CD1c-positive myeloid dendritic cell (primary cell): ENCODE data around the gene CCNL1.

Source experiments
- DNase-seq: peaks from one replicate; pipeline ENCODE4 v3.0.0-alpha.2; 2016; ENCODE audit errors: extremely low spot score

The CCNL1 gene

GRCh38 chr3:157123621-157124020 lies 36.3 kb downstream of the CCNL1 start:
- no peak for DNase-seq

GRCh38 chr3:157122832-157123427 lies 37.0 kb downstream of the CCNL1 start:
- DNase-seq: no peak

GRCh38 chr3:157122116-157122515 lies 37.8 kb downstream of the CCNL1 start:
- DNase-seq: no peak

- DNase-seq: no peak
These were observed 38.4 kb downstream of the CCNL1 start for GRCh38 chr3:157121522-157121921.

- no peak for DNase-seq
These were observed 39.7 kb downstream of the CCNL1 start for GRCh38 chr3:157120071-157120892.

- no peak for DNase-seq
These were observed 40.5 kb downstream of the CCNL1 start for GRCh38 chr3:157119369-157119951.

GRCh38 chr3:157117875-157118654 lies 41.9 kb downstream of the CCNL1 start:
- DNase-seq: no peak

- DNase-seq: no peak
These were observed 42.7 kb downstream of the CCNL1 start for GRCh38 chr3:157117206-157117605.

- DNase-seq: no peak
These were observed 43.9 kb downstream of the CCNL1 start for GRCh38 chr3:157116017-157116416.

GRCh38 chr3:157115069-157116006 lies 44.6 kb downstream of the CCNL1 start:
- DNase-seq: no peak

GRCh38 chr3:157113832-157114505 lies 46.0 kb downstream of the CCNL1 start:
- DNase-seq: no peak

- no peak for DNase-seq
These were observed 47.4 kb downstream of the CCNL1 start for GRCh38 chr3:157112536-157112935.

- DNase-seq: no peak
These were observed 48.4 kb downstream of the CCNL1 start for GRCh38 chr3:157111518-157111917.

- DNase-seq: no peak
These were observed 49.1 kb downstream of the CCNL1 start for GRCh38 chr3:157110761-157111278.

GRCh38 chr3:157109267-157110141 lies 50.4 kb downstream of the CCNL1 start:
- DNase-seq: no peak

- DNase-seq: no peak
These were observed 52.3 kb downstream of the CCNL1 start for GRCh38 chr3:157107644-157108133.

GRCh38 chr3:157107037-157107436 lies 52.9 kb downstream of the CCNL1 start:
- no peak for DNase-seq

GRCh38 chr3:157104928-157105652 lies 54.9 kb downstream of the CCNL1 start:
- DNase-seq: no peak
